ENCODE data around the gene UAP1L1.
A peak's percentile ranks its signal among the peaks of the same experiment; 100 is the strongest.

UAP1L1 gene

DNA sequence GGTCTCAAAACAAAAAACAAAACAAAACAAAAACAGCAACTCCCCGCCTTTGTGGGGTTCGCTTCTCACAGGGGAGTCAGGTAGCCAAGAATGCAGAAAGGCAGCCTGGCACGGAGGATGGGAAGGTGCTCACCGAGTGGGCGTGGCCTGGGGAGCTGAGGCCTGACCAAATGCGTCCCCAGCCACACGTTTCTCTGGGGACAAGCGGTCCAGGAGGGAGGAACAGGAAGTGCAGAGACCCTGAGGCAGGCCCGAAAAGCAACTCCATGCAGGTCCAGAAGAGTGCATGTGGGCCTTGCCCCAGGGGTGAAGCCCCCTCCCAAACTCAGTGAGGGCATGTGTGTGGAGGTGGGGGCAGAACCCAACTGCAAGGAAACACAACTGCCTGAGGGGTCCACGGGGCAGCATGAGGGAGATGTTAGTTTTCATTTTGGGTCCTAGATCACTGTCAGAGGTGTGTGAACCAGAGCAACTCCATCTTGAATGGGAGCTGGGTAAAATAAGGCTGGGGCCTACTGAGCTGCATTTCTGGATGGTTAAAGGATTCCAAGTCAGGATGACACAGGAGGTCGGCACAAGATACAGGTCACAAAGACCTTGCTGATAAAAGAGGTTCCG is 2.6 kb upstream of the UAP1L1 start:
- DNase-seq (ENCODE audit: low read depth in 2 of 2, low spot score in 1 of 2) = no peak

DNA sequence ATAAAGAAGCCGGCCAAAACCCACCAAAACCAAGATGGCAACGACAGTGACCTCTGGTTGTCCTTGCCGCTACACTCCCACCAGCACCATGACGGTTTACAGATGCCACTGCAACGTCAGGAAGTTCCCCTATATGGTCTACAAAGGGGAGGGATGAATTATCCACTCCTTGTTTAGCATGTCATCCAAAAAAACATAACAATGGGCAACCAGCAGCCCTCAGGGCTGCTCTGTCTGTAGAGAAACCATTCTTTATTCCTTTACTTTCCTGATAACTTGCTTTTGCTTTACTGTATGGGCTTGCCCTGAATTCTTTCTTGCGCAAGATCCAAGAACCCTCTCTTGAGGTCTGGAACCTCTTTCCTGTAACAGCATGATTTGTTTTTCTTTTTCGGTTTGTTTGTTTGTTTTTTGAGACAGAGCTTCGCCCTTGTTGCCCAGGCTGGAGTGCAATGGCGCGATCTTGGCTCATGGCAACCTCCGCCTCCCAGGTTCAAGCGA is 2.0 kb upstream of the UAP1L1 start:
- no peak for DNase-seq (ENCODE audit: low read depth in 2 of 2, low spot score in 1 of 2)

DNA sequence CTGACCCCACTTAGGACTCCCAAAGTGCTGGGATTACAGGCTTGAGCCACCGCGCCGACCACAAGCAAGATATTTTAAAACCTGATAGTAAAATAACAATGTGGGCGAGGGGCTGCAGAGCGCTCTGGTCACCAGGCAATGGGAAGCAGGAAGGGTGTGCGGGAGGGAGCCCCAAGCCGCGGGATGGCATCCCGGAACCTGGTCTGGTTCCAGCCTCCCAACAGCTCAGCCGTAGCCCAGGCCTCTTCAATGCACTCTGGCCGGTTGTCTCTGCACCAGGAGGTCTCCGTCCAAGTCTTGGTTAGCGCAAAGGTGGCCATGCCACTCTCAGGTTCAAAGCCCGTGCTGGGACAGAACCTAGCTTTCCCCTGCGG is 694 bp upstream of the UAP1L1 start:
- no peak for DNase-seq (ENCODE audit: low read depth in 2 of 2, low spot score in 1 of 2)

DNA sequence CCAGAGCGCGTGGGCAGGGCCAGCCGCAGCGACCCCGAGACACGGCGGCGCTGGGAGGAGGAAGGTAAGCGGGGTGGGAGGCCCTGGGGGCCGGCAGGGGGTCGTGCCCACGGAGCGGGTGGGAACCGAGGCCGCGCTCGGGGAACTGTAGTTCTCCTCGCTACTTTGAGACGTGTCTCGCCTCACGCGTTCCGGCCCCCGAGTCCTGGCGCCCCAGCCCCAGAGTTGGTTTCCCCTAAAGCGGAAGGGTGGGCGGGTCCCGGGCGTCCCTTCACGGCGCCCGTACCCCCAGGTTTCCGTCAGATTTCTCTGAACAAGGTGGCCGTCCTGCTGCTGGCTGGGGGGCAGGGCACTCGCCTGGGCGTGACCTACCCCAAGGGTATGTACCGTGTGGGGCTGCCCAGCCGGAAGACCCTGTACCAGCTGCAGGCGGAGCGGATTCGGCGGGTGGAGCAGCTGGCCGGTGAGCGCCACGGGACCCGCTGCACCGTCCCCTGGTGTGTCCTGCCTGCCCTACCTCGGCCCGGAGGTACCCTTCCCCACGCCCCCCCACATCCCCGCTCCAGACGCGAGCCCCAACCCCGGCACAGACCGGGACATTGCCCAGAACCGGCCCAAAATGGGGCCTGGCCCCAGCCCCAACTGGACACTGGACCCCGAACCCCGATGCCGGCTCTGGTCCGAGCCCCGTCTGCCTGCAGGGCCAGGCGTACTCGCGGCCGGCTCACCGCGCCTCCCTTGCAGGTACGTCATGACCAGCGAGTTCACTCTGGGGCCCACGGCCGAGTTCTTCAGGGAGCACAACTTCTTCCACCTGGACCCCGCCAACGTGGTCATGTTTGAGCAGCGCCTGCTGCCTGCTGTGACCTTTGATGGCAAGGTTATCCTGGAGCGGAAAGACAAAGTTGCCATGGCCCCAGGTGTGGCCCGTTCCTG is 709 bp downstream of the UAP1L1 start:
- no peak for DNase-seq (ENCODE audit: low read depth in 2 of 2, low spot score in 1 of 2)

DNA sequence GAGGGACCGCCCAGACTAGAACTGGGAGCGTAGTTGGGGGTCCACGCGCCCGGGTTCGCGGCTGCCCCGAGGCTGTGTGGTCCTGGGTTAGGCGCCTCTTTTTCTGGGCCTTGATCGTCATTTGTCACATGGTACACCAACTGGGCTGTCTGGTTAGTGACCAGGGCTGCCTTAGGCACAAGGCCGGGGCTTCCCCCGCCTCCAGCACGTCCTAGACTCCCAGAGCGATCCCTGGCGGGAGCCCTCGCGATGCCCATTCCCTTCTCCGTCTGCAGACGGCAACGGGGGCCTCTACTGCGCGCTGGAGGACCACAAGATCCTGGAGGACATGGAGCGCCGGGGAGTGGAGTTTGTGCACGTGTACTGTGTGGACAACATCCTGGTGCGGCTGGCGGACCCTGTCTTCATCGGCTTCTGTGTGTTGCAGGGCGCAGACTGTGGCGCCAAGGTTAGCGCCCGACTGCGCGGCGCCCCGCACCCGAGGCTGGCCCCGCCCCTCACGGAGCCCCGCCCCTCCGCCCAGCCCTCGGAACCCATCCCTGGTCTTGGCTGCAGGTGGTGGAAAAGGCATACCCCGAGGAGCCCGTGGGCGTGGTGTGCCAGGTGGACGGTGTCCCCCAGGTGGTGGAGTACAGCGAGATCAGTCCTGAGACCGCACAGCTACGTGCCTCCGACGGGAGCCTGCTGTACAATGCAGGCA is 1.5 kb downstream of the UAP1L1 start:
- DNase-seq (ENCODE audit: low read depth in 2 of 2, low spot score in 1 of 2) = no peak

DNA sequence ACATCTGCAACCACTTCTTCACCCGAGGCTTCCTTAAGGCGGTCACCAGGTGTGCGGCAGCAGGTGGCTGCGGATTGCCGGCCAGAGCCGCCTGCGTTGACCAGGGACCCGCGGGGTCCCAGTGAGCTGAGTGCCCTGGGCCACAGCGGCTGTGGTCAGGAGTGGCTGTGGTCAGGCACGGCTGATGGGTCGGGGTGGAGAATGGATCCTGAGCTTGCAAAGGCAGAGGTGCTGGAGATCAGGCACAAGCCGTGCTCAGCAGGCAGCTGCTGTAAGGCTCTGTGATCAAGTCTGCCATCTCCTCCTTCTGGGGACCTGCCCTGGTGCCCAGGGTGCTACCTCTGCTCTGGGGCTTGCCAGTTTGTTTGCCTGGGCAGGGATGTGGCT is 2.1 kb downstream of the UAP1L1 start:
- DNase-seq (ENCODE audit: low read depth in 2 of 2, low spot score in 1 of 2) = no peak

DNA sequence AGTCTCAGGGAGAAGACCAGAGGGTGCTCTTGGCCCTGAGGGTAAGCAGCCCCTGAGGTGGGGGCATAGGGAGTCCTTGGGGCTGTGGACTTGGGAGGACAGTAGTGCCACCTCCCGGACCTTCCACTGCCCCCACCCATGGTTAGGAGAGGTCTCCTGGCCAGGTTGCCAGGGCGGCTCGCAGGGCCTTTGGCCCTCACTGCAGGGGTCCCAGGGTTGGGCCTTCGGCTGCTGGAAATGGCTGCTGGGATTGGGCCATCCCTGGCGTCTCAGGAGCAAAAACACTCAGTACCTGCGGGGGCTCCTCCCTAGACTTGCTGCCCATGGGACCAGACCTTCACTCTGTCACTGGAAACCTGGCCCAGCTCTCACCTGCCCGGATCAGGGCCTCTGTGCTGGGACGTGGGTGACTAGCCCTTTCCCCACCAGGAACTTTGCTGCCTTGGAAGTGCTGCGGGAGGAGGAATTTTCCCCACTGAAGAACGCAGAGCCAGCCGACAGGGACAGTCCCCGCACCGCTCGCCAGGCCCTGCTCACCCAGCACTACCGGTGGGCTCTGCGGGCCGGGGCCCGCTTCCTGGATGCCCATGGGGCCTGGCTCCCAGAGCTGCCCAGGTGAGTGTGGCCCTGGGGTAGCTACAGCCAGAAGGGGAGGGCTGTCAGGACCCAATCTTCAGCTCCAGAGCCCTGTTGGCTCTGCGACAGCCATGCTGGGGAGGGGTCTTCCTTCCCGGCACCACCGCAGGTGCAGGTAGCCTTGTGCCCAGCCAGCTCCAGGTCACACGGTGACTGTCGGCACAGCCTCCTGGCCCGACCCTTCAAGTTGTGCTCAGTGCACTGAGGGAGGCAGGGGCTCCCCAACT is 3.2 kb downstream of the UAP1L1 start:
- no peak for DNase-seq (ENCODE audit: low read depth in 2 of 2, low spot score in 1 of 2)

DNA sequence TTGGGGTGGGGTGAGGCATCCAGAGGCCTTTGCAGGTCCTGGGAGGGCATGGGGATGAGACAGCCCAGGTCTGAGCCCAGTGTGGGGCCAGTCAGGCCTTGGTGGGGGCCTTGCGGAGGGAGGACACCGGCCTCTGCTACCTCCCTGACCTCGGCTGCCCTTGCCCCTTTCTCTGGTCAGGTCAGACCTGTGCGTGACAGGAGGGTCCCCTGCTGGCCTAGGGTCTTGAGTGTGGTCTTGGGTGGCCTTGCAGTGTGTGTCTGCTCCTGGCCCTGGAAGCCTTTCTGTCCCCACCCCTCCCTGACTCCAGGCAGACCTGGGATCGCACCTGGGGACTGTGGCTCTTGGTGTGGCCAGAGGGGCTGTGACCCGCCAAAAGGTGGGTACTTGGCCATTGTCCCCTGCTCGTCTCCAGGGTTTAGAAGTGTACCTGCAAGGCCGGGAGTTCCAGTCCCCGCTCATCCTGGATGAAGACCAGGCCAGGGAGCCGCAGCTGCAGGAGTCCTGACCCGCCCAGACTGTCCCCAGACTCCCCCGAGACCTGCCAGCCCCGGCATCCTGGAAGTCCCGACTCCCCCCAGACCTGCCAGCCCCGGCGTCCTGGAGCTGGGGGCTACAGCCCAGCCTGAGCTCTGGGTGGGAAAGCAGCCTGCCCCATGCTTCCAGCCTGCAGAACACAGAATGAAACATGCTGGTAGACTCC is 5.1 kb downstream of the UAP1L1 start:
- DNase-seq (ENCODE audit: low read depth in 2 of 2, low spot score in 1 of 2) = no peak

DNA sequence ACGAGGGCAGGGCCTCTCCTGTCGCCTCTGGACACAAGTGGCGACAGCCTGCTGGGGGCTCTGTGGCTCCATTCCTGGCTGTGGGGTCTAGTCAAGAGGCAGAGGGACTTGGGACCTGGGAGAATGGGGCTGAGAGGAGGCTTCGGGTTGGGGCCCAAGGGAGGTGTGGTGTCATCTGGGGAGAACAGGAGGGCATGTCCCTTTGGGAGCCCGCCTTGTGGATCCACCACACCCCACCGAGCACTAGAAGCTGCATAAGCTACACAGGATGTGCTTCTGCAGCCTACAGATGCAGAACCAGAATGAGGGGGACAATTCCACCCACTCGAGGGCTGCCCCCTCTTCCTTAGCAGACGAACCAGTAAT is 5.6 kb downstream of the UAP1L1 start:
- no peak for DNase-seq (ENCODE audit: low read depth in 2 of 2, low spot score in 1 of 2)

DNA sequence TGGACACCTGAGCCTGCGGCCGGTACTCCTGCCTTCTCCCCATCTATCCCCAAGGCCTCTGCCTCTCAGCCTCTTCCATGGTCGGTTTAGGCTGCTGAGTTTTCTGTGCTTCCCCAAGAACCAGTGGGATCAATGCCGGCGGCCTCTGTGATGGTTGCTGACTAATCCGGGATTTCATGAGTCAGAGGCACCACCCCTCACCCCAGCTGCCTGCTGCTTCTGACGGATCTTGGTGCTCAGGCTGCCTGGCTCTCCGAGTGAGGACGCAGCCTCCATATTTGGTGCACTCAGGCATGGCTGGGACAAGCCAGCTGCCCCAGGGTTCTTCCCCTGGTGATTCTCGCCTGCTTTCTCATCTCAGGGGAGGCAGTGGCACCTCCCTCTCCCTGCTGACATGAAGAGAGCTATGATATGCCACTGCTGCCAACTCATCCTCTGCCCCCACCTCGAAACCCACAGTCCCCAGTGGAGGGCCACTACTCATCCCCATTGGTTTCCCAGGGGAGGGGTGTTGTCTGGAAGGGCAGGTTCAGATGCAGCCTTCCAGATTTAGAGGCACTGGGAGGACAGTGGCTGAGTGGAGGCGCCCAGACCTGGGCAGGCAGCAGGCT is 6.2 kb downstream of the UAP1L1 start:
- DNase-seq (ENCODE audit: low read depth in 2 of 2, low spot score in 1 of 2) = no peak

DNA sequence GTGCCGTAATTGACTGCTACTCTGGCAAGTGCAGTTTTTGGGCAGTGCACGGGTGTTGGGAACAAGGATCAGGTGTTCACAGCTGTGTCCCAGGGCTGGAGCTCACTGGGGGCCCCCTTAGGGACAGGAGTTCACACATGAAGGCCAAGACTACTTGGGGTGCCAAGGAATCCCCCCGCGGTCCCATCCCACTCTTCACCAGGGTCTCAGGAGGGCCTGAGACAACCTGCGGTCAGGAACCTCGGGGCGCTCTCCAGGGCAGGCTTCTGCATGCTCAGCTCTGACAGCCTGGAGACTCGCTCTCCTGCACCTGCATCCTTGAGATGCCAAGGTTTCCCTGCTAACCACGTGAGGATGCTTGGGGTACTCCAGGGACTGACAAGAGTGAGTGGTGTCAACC is 7.2 kb downstream of the UAP1L1 start:
- no peak for DNase-seq (ENCODE audit: low read depth in 2 of 2, low spot score in 1 of 2)

DNA sequence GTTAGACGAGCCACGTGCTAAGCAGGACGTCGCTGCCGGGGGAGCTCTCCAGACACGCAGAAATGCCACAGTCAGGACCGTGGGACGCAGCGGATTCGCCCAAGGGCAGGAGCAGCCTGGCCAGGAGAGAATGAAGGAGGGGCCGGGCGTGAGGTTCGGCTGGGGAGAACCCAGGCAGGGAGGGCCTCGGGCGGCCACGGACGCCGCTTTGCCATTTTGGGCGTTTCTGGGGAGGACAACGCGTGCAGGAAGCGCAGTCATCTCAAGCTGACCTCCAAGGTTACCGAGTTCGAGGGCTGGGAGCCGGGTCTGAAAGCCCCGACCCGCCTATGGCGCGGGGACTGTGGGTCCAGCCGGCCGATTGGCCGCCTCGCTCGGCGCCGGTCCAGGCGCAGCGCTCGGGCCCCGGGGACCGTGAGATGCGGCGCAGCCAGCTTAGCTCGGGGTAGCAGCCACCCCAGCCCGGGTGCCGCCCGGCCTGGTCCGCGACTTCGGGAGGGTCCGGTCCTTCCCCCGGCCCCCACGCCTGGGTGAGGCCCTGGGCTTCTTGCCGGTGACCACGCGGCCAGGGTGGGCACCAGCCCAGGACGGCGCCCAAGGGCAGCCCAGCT is 8.7 kb downstream of the UAP1L1 start:
- no peak for DNase-seq (ENCODE audit: low read depth in 2 of 2, low spot score in 1 of 2)

DNA sequence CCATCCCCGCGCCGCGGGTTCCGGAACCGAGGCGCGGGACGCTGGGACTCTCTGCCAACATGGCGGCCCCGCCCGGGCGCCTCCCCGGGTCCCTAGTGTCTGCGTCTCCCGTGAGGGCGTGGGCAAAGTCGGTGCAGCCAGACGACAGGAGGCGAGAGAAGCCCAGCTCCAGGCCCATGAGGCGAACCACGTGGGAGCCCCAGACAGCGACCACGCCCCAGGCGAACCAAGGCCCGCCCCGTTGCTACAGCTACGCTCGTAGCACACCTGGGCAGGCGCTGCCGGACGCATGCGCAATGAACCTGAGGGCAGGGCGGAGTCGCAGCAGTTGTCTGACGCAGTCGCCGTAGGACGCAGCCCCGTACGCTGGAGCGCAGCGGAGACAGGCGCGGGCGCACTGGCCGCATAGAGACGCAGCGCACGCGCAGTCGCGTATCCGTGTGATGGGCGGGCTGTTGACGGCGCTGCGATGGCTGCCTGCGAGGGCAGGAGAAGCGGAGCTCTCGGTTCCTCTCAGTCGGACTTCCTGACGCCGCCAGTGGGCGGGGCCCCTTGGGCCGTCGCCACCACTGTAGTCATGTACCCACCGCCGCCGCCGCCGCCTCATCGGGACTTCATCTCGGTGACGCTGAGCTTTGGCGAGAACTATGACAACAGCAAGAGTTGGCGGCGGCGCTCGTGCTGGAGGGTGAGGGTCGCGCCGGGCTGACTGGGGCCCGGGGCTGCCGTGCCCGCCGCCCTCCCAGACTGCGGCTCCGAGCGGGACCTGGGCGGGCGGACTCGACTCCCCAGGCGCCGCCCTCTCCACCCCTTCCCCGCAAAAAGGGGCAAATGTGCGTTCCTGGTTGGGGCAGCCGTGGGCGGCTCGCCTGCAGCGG is 9.5 kb downstream of the UAP1L1 start, which contains the start of gene MAN1B1:
Gene MAN1B1, plus strand, starts transcription at position 455 of the 878 bp plus-strand sequence. Its CDS starts 15 bp downstream, at position 470.
- DNase-seq (ENCODE audit: low read depth in 2 of 2, low spot score in 1 of 2) = peak; percentile 94 to 98

DNA sequence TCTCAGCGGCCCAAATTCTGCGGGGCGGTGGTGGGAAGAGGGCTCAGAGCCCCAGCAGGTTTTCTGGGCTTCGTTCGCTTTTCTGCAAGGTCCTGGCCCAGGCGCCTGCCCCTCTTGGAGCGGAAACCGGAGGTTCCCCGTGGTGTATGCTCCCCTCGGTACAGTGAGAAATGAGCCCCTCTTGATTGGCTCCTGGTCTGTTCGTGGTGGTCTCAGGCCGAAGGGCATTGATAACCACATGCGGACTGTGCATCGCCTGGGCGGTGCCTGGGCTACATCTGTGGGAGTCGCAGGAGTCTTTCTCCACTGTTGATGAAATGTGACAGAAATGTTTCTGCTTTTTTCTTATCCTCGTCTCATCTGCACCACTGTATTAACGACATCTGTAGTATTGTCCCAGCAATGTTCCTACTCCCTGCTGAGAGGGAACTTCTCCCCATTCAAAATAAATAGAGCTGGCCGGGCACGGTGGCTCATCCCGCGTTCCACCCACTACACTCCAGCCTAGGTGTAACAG is 10.2 kb downstream of the UAP1L1 start:
- DNase-seq (ENCODE audit: low read depth in 2 of 2, low spot score in 1 of 2) = no peak

DNA sequence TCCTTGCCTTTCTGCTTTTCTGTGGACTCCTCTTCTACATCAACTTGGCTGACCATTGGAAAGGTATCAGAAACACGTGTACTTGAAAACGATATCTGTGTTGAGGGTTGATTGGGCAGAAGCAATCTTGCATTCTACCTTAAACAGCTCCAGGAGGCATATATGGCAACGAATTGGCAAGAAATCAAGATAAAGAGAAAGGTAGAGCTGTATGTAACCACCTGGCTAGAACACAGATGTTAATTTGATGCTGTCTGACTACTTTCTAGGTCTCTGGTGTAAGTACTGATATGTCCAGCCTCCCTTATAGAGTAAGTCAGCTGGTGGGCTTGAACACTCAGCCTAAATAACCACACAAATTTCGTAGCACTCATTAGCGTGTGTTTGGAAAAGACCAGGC is 10.8 kb downstream of the UAP1L1 start:
- DNase-seq (ENCODE audit: low read depth in 2 of 2, low spot score in 1 of 2) = no peak

DNA sequence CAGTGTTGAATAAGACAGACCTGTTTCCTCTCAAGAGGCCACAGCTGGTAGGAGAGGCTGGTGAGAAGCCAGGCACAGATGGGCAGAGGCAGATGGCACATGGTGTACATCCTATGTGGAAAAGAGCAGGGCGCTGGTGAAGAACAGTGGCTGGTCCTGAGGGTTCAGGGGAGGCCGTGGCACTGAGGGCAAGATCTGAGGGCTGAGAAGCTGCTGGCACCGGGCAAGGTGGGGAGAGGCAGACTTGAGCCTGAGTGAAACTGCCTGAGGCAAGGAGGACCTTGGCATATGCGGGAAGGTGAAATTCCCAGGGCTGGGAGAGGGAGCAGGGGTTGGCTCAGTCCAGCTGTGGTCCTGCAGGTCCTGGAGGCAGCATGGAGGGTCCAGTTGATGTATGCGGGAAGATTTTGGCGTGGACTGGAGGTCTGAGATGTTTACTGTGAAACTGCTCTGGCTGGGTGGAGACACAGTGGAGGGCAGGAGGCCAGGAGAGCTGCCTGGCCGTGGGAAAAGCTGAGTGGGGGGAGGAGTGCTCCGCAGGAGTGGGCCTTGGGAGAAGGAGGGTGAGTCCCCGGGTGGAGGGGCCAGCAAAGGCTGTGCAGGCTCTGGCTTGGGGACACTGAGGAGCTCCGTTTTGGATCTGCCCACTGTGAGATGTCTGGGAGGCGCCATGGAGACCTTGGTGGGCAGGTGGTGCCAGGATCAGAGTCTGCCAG is 12.1 kb downstream of the UAP1L1 start:
- DNase-seq (ENCODE audit: low read depth in 2 of 2, low spot score in 1 of 2) = no peak

DNA sequence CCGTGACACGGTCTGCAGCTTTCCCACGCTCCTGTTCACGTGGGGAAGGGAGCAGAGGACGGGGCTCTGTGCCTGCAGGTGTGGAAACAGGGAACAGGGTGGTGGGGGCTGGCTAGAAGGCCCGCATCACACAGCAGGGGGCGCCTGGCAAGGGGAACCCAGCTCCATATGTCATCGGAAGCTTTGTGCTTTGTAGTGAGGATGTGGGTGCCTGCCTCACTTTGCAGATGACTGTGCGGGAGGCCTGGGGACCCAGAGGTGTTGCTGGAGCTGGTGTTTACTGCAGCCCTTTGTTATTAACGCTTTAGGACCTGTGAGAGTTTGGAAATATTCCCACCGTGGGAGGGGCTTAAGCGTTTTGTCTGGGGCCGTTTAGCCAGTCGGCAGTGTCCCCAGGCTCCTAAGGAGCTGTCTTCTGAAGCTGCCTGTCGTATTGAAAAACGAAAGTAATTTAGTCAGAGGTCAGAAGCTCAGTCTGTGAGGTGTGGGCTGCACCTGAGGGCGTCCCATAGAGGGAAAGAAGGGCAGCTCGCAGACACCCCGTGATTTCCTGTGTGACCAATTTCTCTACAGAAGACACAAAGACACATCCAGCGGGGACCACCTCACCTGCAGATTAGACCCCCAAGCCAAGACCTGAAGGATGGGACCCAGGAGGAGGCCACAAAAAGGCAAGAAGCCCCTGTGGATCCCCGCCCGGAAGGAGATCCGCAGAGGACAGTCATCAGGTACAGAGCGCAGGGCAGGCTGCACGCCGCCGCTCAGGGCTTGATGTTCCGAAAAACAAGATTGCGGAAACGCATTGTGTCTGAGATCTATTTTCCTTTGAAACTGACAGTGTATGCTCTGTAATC is 18.6 kb downstream of the UAP1L1 start:
- peak; percentile 58 to 73 for DNase-seq (ENCODE audit: low read depth in 2 of 2, low spot score in 1 of 2)

All from stimulated activated CD8-positive, alpha-beta memory T cell treated with anti-CD3 and anti-CD28 coated beads, Interleukin-4, amount 100 ng/mL, for 1 hour (primary cell).